SKM-1 (cell line): Measurements from ENCODE around the gene DLG1.
"Not testable (repeated sequence)": the region's sequence is repeated elsewhere in the genome, so short reads cannot be mapped to it uniquely, and the experiment has no call there.

Experiments used
- DNase-seq: peaks from one replicate; lab custom pipeline; 2025; ENCODE audit not compliant: unreplicated experiment; lab: John Stamatoyannopoulos, UW

Gene DLG1

DNA sequence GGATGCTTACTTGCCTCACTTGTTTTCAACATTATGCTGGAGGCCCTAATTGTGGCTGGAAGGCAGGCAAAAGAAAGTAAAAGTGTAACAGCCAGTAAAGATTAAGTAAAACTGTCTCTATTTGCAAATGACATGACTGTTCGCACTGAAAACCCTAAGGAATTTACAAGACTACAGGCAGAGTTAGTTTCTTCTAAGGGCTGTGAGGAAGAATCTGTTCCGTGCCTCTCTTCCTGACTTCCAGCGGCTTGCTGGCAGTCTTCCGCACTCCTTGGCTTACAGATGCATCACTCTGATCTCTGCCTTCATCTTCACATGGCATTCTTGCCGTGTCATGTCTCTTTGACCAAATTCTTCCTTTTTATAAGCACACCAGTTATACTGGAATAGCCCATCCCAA is 86.1 kb downstream of the DLG1 start:
- no peak for DNase-seq

GRCh38 chr3:197211698-197212097 is 86.7 kb downstream of the DLG1 start:
- DNase-seq = not testable (repeated sequence)

- no peak for DNase-seq
These were observed 88.8 kb downstream of the DLG1 start for GRCh38 chr3:197209366-197210260.

DNA sequence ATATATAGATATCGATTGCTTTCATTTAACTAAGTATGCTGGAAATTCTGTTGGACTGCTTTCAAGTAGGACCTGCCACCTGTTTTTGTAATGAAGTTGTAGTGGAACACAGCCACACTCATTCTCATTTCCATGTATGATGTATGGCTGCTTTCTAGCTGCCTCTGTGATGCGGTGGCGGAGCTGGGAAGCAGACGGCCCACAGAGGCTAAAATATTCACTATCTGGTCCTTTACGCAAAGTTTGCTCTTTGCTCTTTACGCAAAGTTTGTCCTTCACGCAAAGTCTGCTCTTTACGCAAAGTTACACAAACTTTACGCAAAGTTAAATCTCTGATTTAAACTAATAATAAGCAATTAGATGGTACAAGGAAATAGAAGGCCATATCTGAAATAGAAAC is 91.5 kb downstream of the DLG1 start:
- no peak for DNase-seq

DNA sequence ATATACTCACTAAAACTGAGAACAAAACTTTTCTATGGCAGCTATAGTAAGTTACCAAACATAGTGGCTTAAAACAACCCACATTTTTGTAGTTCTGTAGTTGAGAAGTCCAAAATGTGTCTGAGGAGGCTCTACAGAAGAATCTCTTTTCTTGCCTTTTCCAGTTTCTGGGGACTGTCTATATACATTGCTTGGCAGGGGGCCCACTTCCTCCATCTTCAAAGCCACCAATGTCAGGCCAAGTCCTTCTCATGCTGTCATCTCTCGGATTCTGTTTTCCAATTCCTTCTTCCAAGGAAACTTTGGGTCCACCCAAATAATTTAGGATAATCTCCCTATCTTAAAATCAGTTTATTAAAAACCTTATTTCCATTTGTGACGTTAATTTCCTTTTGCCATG is 92.7 kb downstream of the DLG1 start:
- DNase-seq = no peak

DNA sequence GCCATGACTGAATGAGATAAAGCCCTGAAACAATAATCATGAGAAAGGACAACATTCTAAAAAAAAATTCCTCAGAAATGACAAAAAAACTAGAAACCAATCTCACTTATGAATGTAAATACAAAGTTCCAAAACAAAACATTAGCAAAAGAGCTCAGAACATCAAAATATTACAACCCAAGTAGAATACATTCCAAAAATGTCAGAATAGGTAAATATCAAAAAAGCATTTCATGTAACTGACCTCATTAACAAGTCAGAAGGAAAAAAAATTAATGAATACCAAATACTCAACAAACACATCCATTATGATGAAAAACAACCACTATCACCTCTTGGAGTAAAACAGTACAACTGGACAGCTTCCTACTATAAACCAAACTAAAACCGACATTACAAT is 93.1 kb downstream of the DLG1 start:
- no peak for DNase-seq

DNA sequence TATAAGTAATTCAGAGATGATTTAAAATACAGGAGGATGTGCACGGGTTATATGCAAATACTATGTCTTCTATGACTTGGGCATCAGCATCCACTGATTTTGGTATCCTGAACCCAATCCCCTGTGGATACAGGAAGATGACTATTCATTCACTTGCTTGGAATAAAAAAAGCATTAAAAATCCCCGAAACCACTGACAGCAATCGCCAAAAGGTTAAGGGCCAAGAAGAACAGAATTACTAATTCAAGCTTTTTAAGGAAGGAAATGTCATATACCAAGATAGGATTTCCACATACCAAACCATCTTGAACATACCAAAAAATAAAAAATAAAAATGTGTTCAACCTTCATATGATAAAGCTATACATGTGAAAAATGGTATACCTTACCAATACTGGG is 93.7 kb downstream of the DLG1 start:
- DNase-seq = no peak

DNA sequence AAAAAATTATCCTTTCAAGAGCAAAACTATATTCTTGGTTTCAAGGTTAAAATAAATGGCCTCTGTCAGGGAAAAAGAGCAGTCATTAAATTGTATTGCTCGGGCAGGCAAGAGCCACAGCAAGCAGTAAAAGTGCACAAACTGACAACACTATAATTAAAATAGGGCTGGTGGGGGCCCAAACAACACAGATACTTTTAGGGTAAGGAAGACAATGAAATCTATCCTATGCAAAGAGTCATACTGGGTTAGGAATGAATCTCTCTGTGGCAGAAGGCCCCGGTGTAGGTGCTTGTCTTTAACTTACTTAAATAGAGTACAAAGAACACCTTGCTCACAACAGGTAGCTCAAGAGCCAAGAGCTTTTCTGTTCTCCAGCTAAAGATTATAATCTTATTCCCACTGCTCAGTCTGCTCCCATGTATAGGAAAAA is 94.7 kb downstream of the DLG1 start:
- no peak for DNase-seq

DNA sequence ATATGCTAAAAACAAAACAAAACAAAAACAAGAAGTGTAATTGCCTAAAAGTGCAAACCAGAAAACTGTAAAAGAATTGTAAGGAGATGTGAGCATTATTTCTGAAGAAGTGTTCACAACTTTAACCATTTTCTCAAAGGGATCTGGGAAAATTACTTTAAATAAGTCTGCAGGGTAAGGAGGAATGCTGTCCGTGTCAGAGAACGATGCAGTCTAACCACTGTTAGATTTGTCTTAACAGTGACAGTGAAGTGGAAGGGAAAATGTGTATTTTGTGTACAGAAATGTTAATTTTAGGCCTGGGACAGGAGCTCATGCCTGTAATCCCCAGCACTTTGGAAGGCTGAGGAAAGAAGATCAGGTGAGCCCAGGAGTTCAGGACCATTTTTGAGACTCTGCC is 95.7 kb downstream of the DLG1 start:
- no peak for DNase-seq

GRCh38 chr3:197201791-197202452 is 96.5 kb downstream of the DLG1 start:
- DNase-seq = no peak

- not testable (repeated sequence) for DNase-seq
These were observed 97.6 kb downstream of the DLG1 start for GRCh38 chr3:197200856-197201255.

DNA sequence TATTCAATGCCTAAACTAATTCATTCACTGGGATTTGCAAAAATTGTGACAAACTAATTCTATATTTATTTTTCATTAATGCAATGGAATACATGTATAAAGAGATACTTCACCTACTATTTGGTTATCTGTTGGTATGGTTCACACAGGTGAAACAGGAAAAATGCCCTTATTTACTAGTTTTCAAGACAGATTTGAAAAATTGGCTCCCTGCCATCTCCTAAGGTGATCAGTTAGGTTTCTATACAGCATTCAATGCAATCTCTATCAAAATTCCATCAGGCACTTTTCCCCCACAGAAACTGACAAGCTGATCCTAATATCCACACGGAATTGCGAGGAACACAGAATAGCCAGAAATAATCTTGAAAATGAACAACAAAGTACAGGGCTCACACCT is 101.1 kb downstream of the DLG1 start:
- no peak for DNase-seq

GRCh38 chr3:197196192-197196591 is 102.2 kb downstream of the DLG1 start:
- no peak for DNase-seq

DNA sequence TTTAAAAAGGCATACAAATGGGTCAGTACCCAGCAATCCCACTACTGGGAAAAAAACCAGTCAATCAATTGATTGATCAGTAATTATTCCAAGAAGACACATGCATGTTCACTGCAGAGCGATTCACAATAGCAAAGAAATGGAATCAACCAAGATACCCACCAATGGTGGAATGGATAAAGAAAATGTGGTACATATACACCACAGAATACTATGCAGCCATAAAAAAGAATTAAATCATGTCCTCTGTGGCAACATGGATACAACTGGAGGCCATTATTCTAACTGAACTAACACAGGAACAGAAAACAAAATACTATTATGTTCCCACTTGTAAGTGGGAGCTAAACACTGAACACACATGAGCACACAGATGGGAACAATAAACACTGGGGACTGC is 103.1 kb downstream of the DLG1 start:
- no peak for DNase-seq

DNA sequence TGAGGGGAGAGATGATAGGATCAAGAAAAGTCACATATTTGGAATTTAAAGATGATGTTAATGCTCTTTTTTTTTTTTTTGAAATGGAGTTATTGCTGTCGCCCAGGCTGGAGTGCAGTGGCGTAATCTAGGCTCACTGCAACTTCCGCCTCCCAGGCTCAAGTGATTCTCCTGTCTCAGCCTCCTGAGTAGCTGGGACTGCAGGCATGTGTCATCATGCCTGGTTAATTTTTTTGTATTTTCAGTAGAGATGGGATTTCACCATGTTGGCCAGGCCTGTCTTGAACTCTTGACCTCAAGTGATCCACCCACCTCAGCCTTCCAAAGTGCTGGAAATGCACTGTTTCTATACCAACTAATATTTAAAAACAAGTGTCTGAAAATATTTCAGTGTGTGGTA is 104.7 kb downstream of the DLG1 start:
- not testable (repeated sequence) for DNase-seq

GRCh38 chr3:197191897-197192296 is 106.5 kb downstream of the DLG1 start:
- no peak for DNase-seq

DNA sequence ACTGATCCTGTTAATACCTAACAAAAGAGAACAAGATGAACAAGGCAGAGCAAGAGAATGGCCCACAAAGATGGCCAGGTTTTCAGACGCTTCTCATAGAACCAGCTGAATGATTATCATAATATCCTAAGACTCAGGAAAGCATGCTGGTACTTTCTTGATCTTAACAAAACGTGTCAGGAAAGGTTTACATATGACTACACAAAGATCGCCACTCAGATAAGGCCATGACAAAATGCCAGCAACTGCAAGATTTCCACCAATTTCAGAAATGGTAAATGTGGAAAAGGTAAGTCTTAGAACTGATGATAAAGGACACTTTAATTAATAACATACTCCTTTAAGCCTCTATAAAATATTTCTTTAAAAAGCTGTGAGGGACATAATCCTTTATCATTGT is 108.8 kb downstream of the DLG1 start:
- no peak for DNase-seq

GRCh38 chr3:197188963-197189362 is 109.4 kb downstream of the DLG1 start:
- DNase-seq = no peak

DNA sequence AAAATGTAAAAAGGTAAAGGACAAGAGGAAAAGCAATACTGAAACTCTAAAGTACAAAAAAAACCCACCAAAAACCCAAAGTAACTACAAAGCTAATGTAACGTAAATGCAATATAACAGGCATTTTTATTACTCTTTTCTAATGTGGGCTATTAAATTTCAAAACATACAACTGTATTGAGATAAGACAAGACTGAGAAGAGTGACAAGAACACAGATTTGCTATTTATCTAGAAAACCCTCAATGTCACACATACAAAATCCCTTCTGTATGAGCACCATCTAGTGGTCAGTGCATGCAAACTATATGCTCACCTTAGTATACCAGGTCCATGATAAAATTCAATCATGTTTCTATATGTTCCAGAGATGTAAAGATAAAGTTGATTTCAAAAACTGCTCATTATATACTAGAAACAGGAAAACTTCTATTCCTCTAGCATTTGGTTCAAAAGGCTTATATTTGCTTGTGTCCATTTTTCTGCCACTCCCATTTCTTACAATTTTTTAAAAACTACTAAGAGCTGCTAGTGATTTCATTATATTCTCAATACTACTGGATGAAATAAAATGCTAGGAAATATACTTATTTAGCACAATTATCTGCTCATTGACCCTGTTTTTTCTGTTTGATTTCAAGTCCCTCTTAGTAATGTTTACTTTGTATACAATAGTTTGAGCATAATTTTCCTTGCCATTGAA is 111.4 kb downstream of the DLG1 start:
- peak; percentile 19 for DNase-seq

DNA sequence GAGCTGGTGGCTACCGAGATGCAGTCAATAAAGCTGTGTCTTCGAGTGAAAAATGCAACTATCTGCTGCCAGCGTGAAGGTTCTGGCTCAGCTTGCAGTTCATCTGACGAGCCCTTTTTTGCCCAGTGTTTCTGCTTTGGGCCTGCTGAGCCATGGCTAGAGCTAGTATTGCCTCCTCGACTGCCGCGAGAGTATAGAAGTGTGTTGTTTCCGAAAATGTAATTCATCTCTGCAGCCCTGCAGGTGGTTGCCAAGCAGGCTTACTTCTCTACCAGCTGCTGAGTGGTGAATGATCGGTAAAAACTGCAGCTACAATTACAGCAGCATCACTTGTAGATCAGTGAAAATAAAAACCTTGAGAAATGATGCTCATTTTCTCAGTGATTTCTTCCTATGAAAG is 114.8 kb downstream of the DLG1 start:
- DNase-seq = no peak

DNA sequence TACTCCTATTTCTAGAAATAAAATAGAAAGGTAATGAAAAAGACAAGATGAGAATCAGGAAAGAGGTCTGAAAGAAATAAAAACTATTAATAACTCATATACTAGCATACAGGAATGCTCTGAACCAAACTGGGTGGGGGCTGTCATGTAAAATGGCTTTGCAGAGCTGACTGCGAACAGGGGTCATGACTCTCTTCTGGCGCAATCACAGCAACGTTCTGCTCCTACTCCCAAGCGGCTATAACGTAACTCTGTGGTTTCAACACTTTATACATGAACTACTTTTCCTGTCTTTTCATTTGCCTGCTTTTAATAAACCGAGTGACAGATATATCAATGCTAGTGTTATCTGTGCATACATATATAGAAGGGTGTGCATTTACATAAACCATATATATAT is 116.7 kb downstream of the DLG1 start:
- peak; percentile 68 for DNase-seq

- no peak for DNase-seq
These were observed 119.4 kb downstream of the DLG1 start for GRCh38 chr3:197178998-197179397.
